Measurements from ENCODE around the gene CDK14. TPM values are rescaled to one million over a fixed set of nuclear protein-coding genes. Genes with fewer than 3 reads are reported as not detected.
A peak's percentile ranks its signal among the peaks of the same experiment; 100 is the strongest.
"Not testable (repeated sequence)": the region's sequence is repeated elsewhere in the genome, so short reads cannot be mapped to it uniquely, and the experiment has no call there.

CDK14 gene
- total RNA-seq, 1 experiment from 2014 or later = 4.6 TPM

DNA sequence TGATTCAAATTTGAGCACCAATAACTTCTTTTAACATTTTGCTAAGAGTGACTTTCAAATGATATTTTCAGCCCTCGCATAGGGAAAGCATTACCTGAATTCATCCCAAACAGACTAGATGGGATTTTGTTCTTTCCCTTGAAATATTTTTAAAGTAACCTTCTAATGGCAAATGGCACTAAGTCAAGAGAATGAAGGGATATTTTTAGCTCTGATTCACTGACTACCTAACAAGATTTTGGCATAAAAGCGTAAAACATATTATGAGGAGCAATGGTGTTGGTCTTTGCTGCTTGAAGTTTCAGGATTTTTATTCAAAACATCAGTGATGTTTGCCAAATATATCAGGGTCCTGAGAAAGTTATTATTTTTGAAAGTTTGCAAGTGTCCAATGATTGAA lies 290.3 kb downstream of the CDK14 start:
- in situ Hi-C loops (cut with HindIII; ENCODE audit: low pct_unique_long_range_greater_than_20kb, low sequenced_read_pairs) = no loop called here
- DNase-seq (ENCODE audit: low read depth) = no peak

- no peak for DNase-seq (ENCODE audit: low read depth)
- in situ Hi-C loops (cut with HindIII; ENCODE audit: low pct_unique_long_range_greater_than_20kb, low sequenced_read_pairs) = no loop called here
Observed at GRCh38 chr7:90889210-90889609, 293.1 kb downstream of the CDK14 start.

DNA sequence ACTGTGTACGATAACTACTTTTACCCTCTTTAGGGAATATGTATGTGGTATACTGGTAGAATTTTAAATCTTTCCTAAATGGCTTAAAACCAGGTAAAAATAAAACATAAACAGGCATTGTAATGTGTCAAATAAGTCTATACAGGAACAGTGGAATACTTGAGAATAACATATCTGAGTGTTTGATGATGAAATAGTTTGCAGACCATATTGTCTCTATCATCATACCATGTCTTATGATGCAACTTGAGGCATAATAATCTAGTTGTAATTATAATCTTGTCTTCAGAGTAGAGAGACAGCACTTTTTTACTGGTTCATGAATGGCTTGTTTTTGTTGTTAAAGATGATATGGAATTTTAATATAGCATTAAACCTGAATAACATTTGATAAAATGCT lies 293.5 kb downstream of the CDK14 start:
- in situ Hi-C loops (cut with HindIII; ENCODE audit: low pct_unique_long_range_greater_than_20kb, low sequenced_read_pairs) = no loop called here
- DNase-seq (ENCODE audit: low read depth) = no peak

DNA sequence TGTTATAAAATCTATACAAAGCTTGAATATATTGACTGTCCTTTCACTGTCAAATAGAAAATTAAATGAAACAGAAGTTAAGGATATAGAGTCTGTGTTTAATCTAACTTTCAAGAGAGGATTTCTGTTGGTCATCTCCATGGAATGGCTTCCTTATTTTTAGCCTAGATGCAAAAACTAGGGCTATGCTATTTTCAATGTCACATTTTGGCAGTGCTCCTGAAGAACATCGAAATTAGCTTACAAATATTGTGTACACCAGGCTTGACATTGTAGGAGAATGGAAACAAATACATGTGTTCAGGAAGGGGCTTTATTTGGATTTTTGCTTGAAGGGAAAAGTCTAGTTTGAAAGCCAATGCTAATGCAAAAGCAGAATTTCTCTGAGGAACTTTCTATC lies 295.4 kb downstream of the CDK14 start:
- no peak for DNase-seq (ENCODE audit: low read depth)
- in situ Hi-C loops (cut with HindIII; ENCODE audit: low pct_unique_long_range_greater_than_20kb, low sequenced_read_pairs) = no loop called here

DNA sequence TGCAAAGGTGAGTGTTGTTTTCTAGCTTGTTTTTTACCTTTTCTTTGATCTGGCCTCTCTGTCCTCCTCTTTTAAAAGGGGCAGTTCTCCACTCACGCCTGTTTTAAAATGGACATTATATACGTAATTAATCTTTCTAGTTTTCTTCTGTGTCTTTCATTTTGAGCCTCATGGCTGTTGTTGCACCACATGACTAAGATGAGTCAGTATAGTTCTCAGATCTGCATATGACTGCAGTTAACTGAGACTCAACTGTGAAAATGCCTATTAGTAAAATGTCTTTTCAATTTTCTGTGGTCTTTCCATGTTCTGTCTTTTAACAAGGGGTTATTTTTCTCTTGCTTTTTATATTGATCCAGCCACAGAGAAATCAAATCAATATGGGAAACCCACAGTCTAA lies 296.1 kb downstream of the CDK14 start:
- in situ Hi-C loops (cut with HindIII; ENCODE audit: low pct_unique_long_range_greater_than_20kb, low sequenced_read_pairs) = no loop called here
- no peak for DNase-seq (ENCODE audit: low read depth)

GRCh38 chr7:90894122-90894521 lies 298.0 kb downstream of the CDK14 start:
- in situ Hi-C loops (cut with HindIII; ENCODE audit: low pct_unique_long_range_greater_than_20kb, low sequenced_read_pairs) = no loop called here
- DNase-seq (ENCODE audit: low read depth) = no peak

- DNase-seq (ENCODE audit: low read depth) = no peak
Observed at GRCh38 chr7:90896458-90896857, 300.3 kb downstream of the CDK14 start.

GRCh38 chr7:90897961-90898469 lies 301.9 kb downstream of the CDK14 start:
- in situ Hi-C loops (cut with HindIII; ENCODE audit: low pct_unique_long_range_greater_than_20kb, low sequenced_read_pairs) = no loop called here
- DNase-seq (ENCODE audit: low read depth) = no peak

More at GRCh38 chr7:90896458-90896857, 300.3 kb downstream of the CDK14 start:
- in situ Hi-C loops (cut with HindIII; ENCODE audit: low pct_unique_long_range_greater_than_20kb, low sequenced_read_pairs) = no loop called here

DNA sequence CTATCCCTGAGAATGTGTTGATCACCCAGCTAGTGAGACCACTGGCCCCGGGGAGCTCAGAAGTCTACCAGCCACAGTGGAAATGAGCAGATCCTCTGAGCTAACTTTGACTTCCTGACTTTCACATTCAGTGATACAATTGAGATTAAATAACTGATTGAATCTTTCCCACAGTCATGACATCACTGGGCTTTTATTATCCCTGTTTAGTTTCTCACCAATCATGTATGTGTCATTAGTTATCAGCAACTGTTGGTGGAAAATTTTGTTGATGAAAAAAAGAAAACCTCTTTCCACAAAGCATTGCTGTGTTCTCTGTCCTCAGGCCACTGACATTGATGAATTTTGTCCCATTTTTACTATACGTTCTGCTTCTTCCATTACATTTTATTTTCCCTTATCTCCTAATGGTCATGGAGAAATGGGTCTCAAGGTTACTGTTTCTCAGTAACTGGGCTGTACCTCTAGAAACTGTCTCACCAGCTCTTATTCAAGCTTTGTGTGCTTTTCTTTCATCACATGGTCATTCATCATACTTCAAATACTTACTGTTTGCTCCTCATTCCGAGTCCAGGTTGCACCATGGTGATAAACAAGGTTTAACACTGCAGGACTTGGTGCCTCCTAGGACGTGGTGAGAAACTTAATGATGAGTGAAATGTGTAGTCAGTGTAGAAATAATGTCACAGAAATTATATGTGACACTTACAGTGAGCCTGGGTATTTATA lies 304.7 kb downstream of the CDK14 start:
- DNase-seq (ENCODE audit: low read depth) = no peak
- in situ Hi-C loops (cut with HindIII; ENCODE audit: low pct_unique_long_range_greater_than_20kb, low sequenced_read_pairs) = no loop called here

DNA sequence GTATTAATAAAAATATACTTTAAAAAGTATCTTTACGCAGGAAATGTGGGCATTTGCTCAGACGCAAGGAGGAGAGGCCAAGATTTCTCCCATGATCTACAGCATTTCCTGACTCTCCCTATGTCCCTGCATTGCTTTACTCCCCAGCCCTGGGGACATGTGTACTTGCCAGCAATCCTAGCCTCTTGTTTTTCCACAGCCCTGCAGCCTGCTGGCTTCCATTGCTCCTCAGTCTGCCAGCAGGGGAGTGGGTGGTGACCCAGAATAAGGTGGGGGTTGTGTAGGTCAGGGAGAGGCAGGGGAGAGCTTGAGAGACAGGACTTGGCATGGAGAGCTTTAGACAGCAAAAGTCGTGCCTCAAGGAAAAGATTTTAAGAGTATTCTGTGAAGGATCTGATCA lies 307.7 kb downstream of the CDK14 start:
- in situ Hi-C loops (cut with HindIII; ENCODE audit: low pct_unique_long_range_greater_than_20kb, low sequenced_read_pairs) = no loop called here
- no peak for DNase-seq (ENCODE audit: low read depth)

DNA sequence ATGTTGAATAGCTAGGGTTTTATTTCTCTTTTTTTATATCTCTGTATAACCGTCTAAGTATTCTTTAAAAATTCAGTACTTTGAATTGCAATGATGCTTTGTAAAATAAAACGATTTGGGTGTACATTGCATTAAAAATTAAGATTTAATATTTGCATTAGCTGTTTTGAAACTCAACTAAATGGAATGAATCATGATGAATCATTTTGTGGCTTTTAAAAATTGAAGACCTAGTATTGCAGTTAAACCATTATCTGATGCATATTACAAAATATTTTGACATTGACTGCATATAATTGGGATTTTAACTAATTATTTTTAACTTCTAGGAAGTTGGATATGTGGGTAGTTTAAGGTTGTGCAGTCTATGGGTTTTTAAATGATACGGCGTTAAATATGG lies 314.0 kb downstream of the CDK14 start:
- no peak for DNase-seq (ENCODE audit: low read depth)
- in situ Hi-C loops (cut with HindIII; ENCODE audit: low pct_unique_long_range_greater_than_20kb, low sequenced_read_pairs) = no loop called here

- in situ Hi-C loops (cut with HindIII; ENCODE audit: low pct_unique_long_range_greater_than_20kb, low sequenced_read_pairs) = no loop called here
- DNase-seq (ENCODE audit: low read depth) = no peak
Observed at GRCh38 chr7:90916319-90916718, 320.2 kb downstream of the CDK14 start.

- no peak for DNase-seq (ENCODE audit: low read depth)
- in situ Hi-C loops (cut with HindIII; ENCODE audit: low pct_unique_long_range_greater_than_20kb, low sequenced_read_pairs) = no loop called here
Observed at GRCh38 chr7:90917539-90917938, 321.4 kb downstream of the CDK14 start.

DNA sequence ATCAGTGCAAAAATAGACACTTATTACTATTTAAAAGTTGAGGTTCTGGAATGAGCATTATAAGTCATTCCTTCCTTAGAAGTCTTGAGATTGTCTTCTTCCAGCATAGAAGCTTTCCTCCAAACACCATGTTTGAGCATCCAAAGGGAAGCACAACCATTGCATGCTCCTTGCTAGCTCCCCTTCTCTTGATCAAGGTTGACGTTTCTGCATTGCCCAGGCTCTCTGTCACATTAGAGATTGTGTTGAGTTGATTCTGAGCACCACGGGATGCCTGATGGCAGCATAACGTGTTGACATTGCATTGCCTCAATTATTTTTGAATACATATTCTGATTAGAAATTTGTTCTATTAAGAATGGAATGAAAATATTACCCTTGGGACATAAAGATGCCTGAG lies 322.2 kb downstream of the CDK14 start:
- no peak for DNase-seq (ENCODE audit: low read depth)
- in situ Hi-C loops (cut with HindIII; ENCODE audit: low pct_unique_long_range_greater_than_20kb, low sequenced_read_pairs) = no loop called here

GRCh38 chr7:90919816-90920215 lies 323.7 kb downstream of the CDK14 start:
- no peak for DNase-seq (ENCODE audit: low read depth)
- in situ Hi-C loops (cut with HindIII; ENCODE audit: low pct_unique_long_range_greater_than_20kb, low sequenced_read_pairs) = no loop called here

DNA sequence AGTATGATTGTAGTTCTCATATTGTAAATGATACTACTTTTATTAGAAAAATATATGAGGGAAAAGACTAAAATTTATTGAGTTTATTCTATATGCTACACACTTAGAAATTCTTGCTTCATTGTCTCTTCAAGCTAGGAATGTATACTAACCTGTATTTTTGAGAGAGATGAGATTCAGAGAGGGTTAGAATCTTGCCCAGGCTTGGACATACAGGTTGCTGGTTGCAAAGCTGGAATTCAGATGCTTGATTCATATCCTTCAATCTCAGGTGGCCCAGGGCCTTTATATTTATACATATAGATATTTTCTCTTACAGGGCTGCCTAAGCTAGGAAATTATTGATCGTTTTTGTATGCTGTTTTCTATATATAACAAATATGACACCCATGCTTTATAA lies 324.2 kb downstream of the CDK14 start:
- in situ Hi-C loops (cut with HindIII; ENCODE audit: low pct_unique_long_range_greater_than_20kb, low sequenced_read_pairs) = no loop called here

DNA sequence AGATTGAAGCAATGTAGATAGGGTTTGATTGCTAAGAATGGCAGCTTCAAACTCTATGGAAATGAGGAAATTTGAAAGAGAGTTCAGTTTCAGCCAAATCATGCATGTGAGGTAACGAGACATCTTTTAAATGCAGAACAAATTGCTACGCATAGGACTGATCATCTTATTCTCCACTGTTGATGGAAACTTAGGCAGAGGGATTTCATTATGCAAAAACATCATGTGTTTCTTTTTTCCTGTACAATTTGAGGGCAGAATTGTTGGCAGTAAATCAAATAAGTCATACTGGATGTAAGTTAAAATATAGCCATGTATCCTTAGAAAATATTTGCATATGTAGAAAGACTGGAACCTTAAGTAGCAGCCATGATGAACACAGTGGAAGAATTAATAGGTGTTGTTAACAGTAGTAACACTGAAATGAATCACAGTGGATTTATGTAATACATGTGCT lies 327.4 kb downstream of the CDK14 start:
- in situ Hi-C loops (cut with HindIII; ENCODE audit: low pct_unique_long_range_greater_than_20kb, low sequenced_read_pairs) = no loop called here
- DNase-seq (ENCODE audit: low read depth) = no peak

More for the DNA sequence above, 324.2 kb downstream of the CDK14 start:
- no peak for DNase-seq (ENCODE audit: low read depth)

DNA sequence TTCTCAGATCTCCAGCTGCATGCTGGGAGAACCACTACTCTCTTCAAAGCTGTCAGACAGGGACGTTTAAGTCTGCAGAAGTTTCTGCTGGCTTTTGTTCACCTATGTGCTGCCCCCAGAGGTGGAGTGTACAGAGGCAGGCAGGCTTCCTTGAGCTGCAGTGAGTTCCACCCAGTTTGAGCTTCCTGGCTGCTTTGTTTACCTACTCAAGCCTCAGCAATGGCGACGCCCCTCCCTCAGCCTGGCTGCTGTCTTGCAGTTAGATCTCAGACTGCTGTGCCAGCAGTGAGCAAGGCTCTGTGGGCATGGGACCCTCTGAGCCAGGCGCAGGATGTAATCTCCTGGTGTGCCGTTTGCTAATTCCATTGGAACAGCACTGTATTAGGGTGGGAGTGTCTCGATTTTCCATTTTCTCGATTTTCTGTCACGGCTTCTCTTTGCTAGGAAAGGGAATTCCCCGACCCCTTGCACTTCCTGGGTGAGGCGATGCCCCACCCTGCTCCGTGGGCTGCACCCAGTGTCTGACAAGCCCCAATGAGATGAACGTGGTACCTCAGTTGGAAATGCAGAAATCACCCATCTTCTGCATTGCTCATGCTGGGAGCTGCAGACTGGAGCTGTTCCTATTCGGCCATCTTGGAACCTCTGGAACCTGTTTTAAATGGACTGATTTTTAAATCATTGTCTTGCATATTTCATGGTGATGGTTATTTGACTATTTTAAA lies 332.7 kb downstream of the CDK14 start:
- in situ Hi-C loops (cut with HindIII; ENCODE audit: low pct_unique_long_range_greater_than_20kb, low sequenced_read_pairs) = not testable (repeated sequence)

More for the DNA sequence above, 332.7 kb downstream of the CDK14 start:
- DNase-seq (ENCODE audit: low read depth) = peak; percentile 82
